Activated CD4-positive, alpha-beta T cell treated with anti-CD3 and anti-CD28 coated beads, Interleukin-2, amount 10 ng/mL, durations not matched to agents 24 days and 14 days (primary cell): ENCODE measurements around the gene PIK3CA. TPM values are rescaled to one million over a fixed set of nuclear protein-coding genes. Genes with fewer than 3 reads are reported as not detected.

Source experiments
- DNase-seq: peaks from one replicate; pipeline ENCODE4 v3.0.0; 2022
- H3K27ac Mint-ChIP-seq: one replicate; pipeline ENCODE4 v1.8.0; 2022; ENCODE audit warnings: mild to moderate bottlenecking, mixed read lengths
- H3K27me3 Mint-ChIP-seq: one replicate; pipeline ENCODE4 v1.8.0; 2022; ENCODE audit warnings: mixed read lengths
- H3K36me3 Mint-ChIP-seq: one replicate; pipeline ENCODE4 v1.8.0; 2022; ENCODE audit warnings: low read depth, mild to moderate bottlenecking, mixed read lengths
- H3K4me1 Mint-ChIP-seq: one replicate; pipeline ENCODE4 v1.8.0; 2021; ENCODE audit warnings: mixed read lengths
- H3K4me3 Mint-ChIP-seq: one replicate; pipeline ENCODE4 v1.8.0; 2022; ENCODE audit warnings: mild to moderate bottlenecking, moderate library complexity, mixed read lengths
- H3K9me3 Mint-ChIP-seq: one replicate; pipeline ENCODE4 v1.8.0; 2021; ENCODE audit warnings: mixed read lengths
- intact Hi-C: fragments of 100-400 bp; cut with micrococcal nuclease; formaldehyde crosslinking; loops from one replicate; pipeline ENCODE4 v1.15.1; 2023
- total RNA-seq: library from RNA; stranded (reverse); gene quantifications from 2 replicates; pipeline ENCODE4 v1.2.3, GENCODE V29; 2022

Gene PIK3CA
- total RNA-seq, 1 donor from 2014 or later, result 18.5 TPM

DNA sequence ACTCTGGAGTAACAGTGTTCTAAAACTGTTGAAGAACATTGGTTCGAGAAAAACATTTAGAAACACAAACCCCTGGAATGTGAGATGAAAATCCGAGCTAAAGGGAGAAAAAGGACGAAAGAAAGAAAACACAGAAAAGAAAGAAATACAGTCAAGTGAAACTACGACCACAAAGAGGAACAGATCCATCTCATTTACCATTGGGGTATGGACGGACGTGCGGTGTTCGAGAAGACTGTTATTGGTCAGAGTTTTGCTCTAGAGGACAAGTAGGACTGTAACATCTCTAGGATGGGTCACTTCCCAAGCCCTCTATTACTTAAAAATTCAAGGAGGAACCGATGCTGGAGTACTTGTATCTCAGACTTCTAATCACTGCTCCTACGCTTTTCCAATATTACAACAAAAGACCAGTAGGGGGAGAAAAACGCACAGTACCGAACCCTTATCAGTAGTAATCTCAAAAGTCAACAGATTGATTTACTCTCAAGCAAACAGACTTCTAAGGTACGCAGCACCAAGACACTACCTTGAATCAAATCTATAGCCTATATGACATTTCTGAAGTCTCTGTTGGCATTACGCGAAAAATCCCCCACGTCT is 1.1 kb upstream of the PIK3CA start:
- H3K27me3 Mint-ChIP-seq, result peaks cover 23% of the 10 kb centered on the region
- peak; percentile 84 for DNase-seq
- intact Hi-C loops, result loop anchor here (1.0 to 5.0 kb wide), 10 partner anchors 42 to 1810 kb away; partner anchors contain the start of genes ACTL6A, MFN1 and ZNF639
- H3K27ac Mint-ChIP-seq, result no peak overlapping the region
- peaks cover 2% of the 10 kb centered on the region for H3K36me3 Mint-ChIP-seq
- H3K9me3 Mint-ChIP-seq, result no peaks in the 10 kb centered on the region
- H3K4me1 Mint-ChIP-seq, result peaks cover 21% of the 10 kb centered on the region
- H3K4me3 Mint-ChIP-seq, result no peak overlapping the region

DNA sequence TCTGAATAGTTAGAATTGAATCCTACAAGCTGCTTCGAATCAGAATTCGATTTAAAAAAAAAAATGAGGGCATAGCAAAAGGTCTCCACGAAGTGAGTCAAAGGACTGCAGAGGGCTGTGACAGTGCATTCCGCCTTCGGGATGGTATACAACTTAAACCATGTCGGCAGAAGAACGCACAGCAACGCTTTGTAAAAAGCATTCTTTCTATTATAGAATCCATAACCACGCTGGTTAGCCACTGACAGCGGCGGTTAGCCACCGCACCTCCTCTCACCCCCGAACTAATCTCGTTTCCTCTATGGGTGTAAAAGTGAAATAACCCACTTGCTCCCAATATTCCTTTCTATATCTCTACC is 664 bp upstream of the PIK3CA start:
- Mint-ChIP-seq H3K9me3 (no peaks in the 10 kb centered on the region), H3K27ac (no peak overlapping the region), H3K4me3 (no peak overlapping the region), H3K4me1 (peaks cover 24% of the 10 kb centered on the region), H3K27me3 (peaks cover 21% of the 10 kb centered on the region), H3K36me3 (peaks cover 2% of the 10 kb centered on the region)
- intact Hi-C loops, result loop anchor here (1.0 to 5.0 kb wide), 10 partner anchors 43 to 1810 kb away; partner anchors contain the start of genes ACTL6A, MFN1 and ZNF639
- DNase-seq, result no peak

DNA sequence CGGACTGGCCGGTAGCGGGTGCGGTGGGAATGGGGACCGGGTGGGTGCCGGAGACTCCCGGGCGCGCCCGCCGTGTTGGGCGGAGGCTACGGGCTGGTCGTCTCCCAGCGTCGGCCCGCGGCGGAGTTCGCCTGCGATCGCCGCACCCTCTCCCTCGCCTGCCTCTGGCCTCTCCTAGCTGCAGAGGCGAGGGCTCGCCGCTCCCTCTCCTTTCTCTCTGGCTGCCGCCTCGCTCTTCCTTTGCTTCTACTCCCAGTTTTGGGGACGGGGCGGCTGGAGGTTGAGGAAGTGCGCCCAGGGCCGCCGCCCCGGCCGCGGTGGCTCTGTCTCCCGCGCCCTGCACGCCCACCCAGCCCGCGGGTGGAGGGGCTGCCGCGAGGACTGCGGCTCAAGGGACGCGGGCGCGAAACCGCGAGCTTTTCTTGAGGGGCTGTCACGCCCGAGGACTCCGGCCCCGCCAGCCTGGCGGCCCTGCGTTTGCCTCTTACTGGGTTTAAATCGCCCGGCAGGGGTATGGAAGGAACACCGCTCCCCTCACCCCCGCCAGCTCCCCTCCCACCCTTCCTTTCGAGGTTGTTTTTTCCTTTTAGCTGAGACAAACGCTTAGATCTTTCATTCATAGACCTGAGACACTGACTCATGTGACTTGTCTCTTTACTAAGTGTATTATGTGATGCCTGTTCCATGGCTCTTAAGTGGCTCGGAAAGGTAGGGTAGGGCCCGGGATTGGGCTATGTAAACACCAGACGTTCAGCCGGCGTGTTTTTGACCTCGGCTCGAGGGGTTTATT is 654 bp downstream of the PIK3CA start:
- intact Hi-C loops, result loop anchor here (1.0 to 5.0 kb wide), 8 partner anchors 32 to 1812 kb away; partner anchors contain the start of genes FXR1 and ZMAT3
- Mint-ChIP-seq H3K27me3 (peaks cover 13% of the 10 kb centered on the region), H3K9me3 (no peaks in the 10 kb centered on the region), H3K4me1 (peaks cover 26% of the 10 kb centered on the region), H3K36me3 (peaks cover 2% of the 10 kb centered on the region), H3K4me3 (peak overlapping the region; percentile 91), H3K27ac (peak overlapping the region; percentile 95)
- peak; percentile 86 for DNase-seq

DNA sequence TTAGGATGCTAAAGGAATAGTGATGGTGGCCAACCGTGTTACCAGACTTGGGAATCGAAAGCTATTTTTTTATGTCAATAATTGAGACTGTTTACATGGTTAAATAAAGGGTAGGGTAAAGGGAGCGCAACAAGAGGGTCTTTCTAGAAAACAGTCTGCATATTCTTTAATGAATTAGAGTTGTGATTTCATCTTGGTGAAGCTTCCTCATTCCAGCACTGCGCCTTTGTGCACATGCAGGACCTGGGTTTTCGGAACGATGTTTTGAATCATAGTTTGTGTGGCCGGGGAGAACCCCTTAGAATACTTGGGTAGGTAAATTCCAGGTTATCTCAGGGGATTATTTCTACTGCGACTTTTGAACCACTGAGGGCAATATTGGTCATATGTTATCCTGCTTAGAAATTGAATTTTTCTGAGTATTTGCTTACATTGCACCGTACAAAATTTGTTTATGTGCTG is 1.3 kb downstream of the PIK3CA start:
- peak overlapping the region; percentile 95 for H3K27ac Mint-ChIP-seq
- DNase-seq, result peak; percentile 78
- peak overlapping the region; percentile 91 for H3K4me3 Mint-ChIP-seq
- H3K27me3 Mint-ChIP-seq, result peaks cover 9% of the 10 kb centered on the region
- peaks cover 2% of the 10 kb centered on the region for H3K36me3 Mint-ChIP-seq
- H3K4me1 Mint-ChIP-seq, result peaks cover 26% of the 10 kb centered on the region
- no peaks in the 10 kb centered on the region for H3K9me3 Mint-ChIP-seq
- intact Hi-C loops, result loop anchor here (1.0 to 5.0 kb wide), 8 partner anchors 32 to 1812 kb away; partner anchors contain the start of genes FXR1 and ZMAT3

DNA sequence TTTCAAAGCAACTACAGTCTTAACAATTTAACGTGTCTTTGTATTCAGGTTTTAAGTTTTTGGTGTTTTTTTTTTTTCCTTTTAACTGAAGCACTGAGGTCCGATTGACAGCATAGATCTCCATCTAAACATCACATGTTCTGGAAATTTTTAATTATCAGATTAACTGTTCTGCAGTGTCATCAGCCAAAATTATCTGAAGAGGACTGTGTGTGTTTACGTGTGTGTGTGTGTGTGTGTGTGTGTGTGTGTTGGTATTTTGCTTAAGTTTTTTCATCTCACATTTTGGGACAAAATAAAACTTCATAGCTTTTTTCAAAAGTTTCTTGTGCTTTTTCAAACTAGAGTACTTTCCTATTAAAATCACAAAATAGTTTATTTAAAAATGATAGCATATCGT is 1.8 kb downstream of the PIK3CA start:
- peak overlapping the region; percentile 91 for H3K4me3 Mint-ChIP-seq
- peaks cover 6% of the 10 kb centered on the region for H3K27me3 Mint-ChIP-seq
- H3K27ac Mint-ChIP-seq, result peak overlapping the region; percentile 95
- no peak for DNase-seq
- H3K4me1 Mint-ChIP-seq, result peaks cover 26% of the 10 kb centered on the region
- H3K36me3 Mint-ChIP-seq, result peaks cover 2% of the 10 kb centered on the region
- intact Hi-C loops, result loop anchor here (1.0 to 5.0 kb wide), 8 partner anchors 31 to 1813 kb away; partner anchors contain the start of genes FXR1 and ZMAT3
- H3K9me3 Mint-ChIP-seq, result no peaks in the 10 kb centered on the region

DNA sequence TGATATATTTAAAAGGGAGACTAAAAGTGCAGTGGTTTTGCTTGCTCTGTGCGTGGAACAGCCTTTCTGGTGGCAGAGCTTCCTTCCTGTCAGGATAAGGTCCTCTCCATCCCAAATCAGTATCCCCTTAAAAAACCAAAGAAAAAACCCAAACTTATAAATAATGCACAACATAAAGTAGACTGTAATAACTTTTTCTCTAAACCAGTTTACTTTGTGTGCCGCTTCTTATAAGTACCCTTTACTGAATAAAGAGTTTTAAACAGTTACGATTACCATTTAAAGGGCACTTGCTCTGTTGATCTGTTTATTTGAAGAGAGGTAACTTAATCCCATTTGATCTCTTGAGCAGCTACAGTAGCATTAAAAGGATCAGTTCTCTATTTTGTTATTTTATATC is 2.5 kb downstream of the PIK3CA start:
- no peak overlapping the region for H3K4me3 Mint-ChIP-seq
- peaks cover 2% of the 10 kb centered on the region for H3K27me3 Mint-ChIP-seq
- DNase-seq, result no peak
- peaks cover 2% of the 10 kb centered on the region for H3K36me3 Mint-ChIP-seq
- no peaks in the 10 kb centered on the region for H3K9me3 Mint-ChIP-seq
- H3K4me1 Mint-ChIP-seq, result peaks cover 26% of the 10 kb centered on the region
- intact Hi-C loops, result no loop called here
- H3K27ac Mint-ChIP-seq, result no peak overlapping the region

DNA sequence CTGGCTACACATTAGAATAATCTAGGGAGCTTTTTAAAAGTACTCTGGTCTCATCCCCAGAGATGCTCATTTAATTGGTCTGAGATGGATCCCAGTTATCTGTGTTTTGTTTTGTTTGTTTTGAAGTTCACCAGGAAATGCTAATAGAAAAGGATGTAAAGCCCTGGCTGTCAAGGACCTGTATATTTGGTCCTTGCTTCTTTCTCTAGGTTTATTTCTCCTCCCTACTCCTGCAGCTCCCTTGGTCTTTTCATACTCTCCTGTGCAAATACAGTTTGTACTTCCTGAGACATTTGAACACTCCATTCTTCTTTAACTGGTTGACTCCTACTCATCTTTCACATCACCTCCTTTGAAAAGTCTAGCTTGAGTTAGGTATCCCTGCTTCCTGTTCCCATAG is 3.3 kb downstream of the PIK3CA start:
- no peak for DNase-seq
- H3K36me3 Mint-ChIP-seq, result peaks cover 2% of the 10 kb centered on the region
- no peaks in the 10 kb centered on the region for H3K27me3 Mint-ChIP-seq
- peaks cover 26% of the 10 kb centered on the region for H3K4me1 Mint-ChIP-seq
- H3K9me3 Mint-ChIP-seq, result no peaks in the 10 kb centered on the region
- no peak overlapping the region for H3K27ac Mint-ChIP-seq
- intact Hi-C loops, result no loop called here
- H3K4me3 Mint-ChIP-seq, result no peak overlapping the region

DNA sequence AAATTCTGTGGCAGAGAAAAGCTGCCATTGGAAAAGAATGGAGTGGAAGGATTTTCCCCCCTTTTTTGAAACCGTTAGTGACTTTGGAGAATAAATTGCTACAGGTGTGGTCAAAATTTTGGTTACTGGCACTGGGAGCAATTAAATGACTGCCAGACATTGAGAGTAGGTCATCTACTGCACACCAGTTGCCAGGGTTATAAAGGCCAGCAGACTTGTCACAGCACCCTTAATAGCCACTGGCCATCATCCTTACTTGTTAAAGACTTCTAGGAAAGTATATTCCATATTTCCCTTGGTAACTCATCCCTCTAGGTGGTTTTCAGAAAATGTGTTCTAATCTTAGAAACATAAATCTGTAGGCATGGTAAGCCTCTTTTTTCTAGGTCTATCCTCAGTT is 8.0 kb downstream of the PIK3CA start:
- DNase-seq, result no peak
- no peaks in the 10 kb centered on the region for H3K27me3 Mint-ChIP-seq
- peaks cover 2% of the 10 kb centered on the region for H3K36me3 Mint-ChIP-seq
- no peak overlapping the region for H3K27ac Mint-ChIP-seq
- no peak overlapping the region for H3K4me3 Mint-ChIP-seq
- H3K4me1 Mint-ChIP-seq, result peaks cover 17% of the 10 kb centered on the region
- no peaks in the 10 kb centered on the region for H3K9me3 Mint-ChIP-seq
- intact Hi-C loops, result no loop called here

DNA sequence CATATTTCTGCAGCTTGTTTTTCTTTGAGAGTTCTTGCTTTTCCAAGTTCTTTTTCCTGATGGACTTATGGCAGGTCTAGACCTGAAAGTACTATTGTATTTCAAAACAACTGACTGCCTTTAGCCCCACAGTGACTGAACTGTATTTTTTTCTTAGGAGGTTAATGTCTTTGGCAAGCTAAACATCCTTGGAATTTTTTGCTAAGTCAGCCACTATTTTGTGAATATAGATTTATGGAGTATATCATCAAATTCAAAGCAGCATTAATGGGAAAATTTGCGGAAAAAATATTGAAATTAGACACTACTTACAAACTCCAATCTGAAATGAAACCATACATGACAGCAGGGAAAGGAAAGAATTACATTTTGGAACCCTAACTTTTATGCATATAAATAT is 8.6 kb downstream of the PIK3CA start:
- H3K4me1 Mint-ChIP-seq, result peaks cover 12% of the 10 kb centered on the region
- no peak overlapping the region for H3K4me3 Mint-ChIP-seq

DNA sequence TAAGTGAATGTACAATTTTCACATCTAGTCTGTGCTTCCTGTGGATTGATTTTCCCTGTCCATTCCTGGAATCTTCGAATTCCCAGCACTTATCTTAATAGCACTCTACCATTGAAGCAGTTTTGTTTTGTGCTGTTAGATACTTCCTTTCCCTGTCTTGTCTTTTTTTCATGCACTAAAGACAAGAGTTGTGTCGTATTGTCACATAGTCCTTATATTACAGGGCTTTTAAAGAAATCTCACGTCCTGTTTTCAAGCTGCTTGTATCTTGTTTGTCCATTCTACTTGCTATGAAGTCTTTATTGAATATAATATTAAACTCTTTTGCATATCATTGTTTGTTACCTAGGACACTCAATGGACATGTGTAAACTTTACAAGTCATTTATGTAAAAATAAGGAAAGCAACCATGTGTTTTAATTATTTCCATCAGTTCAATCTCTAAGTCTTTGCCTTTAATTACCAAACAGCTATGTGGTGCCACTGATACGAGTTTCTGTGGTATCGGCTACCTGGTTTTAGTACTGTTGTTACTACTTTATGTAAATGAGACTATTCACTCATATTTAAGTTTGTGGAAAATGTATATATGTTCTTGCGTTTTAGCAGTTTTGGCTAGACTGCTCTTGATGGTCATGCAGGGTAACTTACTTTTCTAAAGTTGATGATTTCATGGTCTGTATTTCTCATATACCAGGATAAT is 10.3 kb downstream of the PIK3CA start:
- Mint-ChIP-seq H3K36me3 (no peaks in the 10 kb centered on the region), H3K27ac (no peak overlapping the region), H3K4me3 (no peak overlapping the region), H3K9me3 (no peaks in the 10 kb centered on the region), H3K4me1 (peaks cover 6% of the 10 kb centered on the region), H3K27me3 (no peaks in the 10 kb centered on the region)
- intact Hi-C loops, result no loop called here
- no peak for DNase-seq

More for the DNA sequence above, 8.6 kb downstream of the PIK3CA start:
- no peaks in the 10 kb centered on the region for H3K27me3 Mint-ChIP-seq
- intact Hi-C loops, result no loop called here
- DNase-seq, result no peak
- H3K36me3 Mint-ChIP-seq, result peaks cover under 1% of the 10 kb centered on the region
- no peak overlapping the region for H3K27ac Mint-ChIP-seq
- H3K9me3 Mint-ChIP-seq, result no peaks in the 10 kb centered on the region

DNA sequence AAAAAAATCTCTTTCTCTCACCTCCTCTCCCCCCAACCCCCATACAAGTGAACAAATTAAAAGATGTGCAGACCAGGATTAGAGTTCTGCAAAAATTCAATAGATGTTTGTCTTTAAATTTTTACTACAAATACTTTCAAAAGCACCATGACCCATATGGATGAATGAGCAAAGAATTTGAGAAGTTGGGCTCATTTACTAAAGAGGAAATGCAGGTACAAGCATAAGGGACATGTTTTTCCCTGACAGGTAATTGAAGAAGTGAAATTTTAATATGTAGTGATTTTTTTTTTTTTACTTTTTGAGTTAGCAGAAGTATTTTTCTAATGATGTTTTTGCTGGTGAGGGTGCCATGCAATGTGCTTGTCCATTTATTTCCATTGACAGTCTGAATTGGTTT is 15.3 kb downstream of the PIK3CA start:
- Mint-ChIP-seq H3K27ac (no peak overlapping the region), H3K27me3 (no peaks in the 10 kb centered on the region), H3K9me3 (no peaks in the 10 kb centered on the region), H3K36me3 (peaks cover 2% of the 10 kb centered on the region), H3K4me1 (peaks cover 9% of the 10 kb centered on the region), H3K4me3 (no peak overlapping the region)
- intact Hi-C loops, result no loop called here
- DNase-seq, result no peak

DNA sequence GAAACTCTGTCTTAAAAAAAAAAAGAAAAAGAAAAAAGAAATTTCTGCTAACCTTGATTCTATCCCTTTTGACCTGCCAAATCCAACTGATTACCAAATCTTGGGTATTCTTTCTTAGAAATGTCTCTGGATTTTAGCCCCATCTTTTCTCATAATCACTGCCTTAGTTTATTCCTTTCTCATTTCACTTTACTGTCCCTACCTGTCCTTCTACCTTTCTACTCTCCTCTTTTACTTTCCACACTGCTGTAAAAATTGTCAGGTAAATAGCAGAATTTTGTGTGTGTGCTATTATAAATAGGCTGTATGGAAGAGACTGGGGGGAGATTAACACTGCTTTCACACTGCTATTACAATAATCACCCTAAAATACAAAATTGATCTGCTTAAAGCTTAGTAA is 16.7 kb downstream of the PIK3CA start:
- no peak overlapping the region for H3K4me3 Mint-ChIP-seq
- peaks cover 14% of the 10 kb centered on the region for H3K4me1 Mint-ChIP-seq
- peaks cover under 1% of the 10 kb centered on the region for H3K27me3 Mint-ChIP-seq

DNA sequence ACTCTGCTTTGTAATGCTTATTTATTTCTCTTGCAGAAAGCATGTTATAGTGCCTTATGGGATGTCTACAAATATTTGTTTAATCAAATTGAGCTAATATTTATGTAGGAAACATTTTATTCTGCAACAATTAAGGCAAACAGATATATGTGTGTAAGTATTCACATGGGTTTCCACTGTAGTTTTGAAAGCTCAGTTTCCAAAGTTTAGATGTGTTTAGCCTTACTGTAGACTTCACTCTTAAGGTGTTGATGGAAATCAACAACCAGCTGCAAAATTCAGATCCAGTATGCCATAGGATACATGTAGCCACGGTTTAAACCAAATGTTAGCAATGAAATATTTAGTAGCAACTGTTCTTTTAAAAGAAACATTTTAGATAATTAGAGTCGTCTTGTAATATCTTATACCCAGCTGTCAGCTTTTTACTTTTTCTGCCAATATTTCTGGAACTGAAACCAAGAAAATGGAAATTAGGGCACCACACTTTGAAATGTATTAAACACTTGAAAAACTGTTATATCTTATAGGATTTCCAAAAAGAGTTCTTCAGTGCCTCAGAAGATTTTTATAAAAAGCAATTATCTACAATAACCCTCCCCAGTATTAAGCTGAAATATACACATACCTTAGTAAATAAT is 18.5 kb downstream of the PIK3CA start:
- H3K27me3 Mint-ChIP-seq, result peaks cover 2% of the 10 kb centered on the region
- intact Hi-C loops, result no loop called here
- peaks cover 5% of the 10 kb centered on the region for H3K36me3 Mint-ChIP-seq
- H3K4me1 Mint-ChIP-seq, result peaks cover 9% of the 10 kb centered on the region
- peaks cover 3% of the 10 kb centered on the region for H3K9me3 Mint-ChIP-seq
- DNase-seq, result no peak
- H3K4me3 Mint-ChIP-seq, result no peak overlapping the region
- H3K27ac Mint-ChIP-seq, result no peak overlapping the region

More for the DNA sequence above, 16.7 kb downstream of the PIK3CA start:
- H3K27ac Mint-ChIP-seq, result no peak overlapping the region
- no peak for DNase-seq
- H3K36me3 Mint-ChIP-seq, result peaks cover 4% of the 10 kb centered on the region
- intact Hi-C loops, result no loop called here
- peaks cover under 1% of the 10 kb centered on the region for H3K9me3 Mint-ChIP-seq
